Ovary (tissue), 9 donors: ENCODE data around the gene OSM. TPM values are rescaled to one million over a fixed set of nuclear protein-coding genes. Genes with fewer than 3 reads are reported as not detected.

Experiments
- DNase-seq, 5 donors: peaks; one replicate each; pipeline ENCODE4 v3.0.0-alpha.2; 2019 to 2020
- H3K27ac ChIP-seq, 2 donors: fragments of 200-600 bp; one replicate each; pipeline versions ENCODE4 v1.5.1 to v1.8.0; 2019 to 2022
- H3K27me3 ChIP-seq: fragments of 200-600 bp; one replicate; pipeline ENCODE4 v1.8.0; 2022
- H3K36me3 ChIP-seq: fragments of 200-600 bp; sonication (generic); one replicate; pipeline ENCODE4 v1.5.1; 2019
- H3K4me1 ChIP-seq: one replicate; pipeline ENCODE4 v1.8.1; 2013; ENCODE audit warnings: mild to moderate bottlenecking, moderate library complexity; ENCODE audit not compliant: insufficient read depth
- H3K4me3 ChIP-seq: fragments of 200-600 bp; sonication (generic); one replicate; pipeline ENCODE4 v1.5.1; 2017
- H3K9me3 ChIP-seq, 2 donors: fragments of 200-600 bp in 1 of 2; sonication (generic) in 1 of 2; one replicate each; pipeline versions ENCODE4 v1.5.1 to v1.8.1; 2013 to 2019; ENCODE audit warnings: mild to moderate bottlenecking in 1 of 2, moderate library complexity in 1 of 2
- EP300 ChIP-seq: sonication (generic); formaldehyde crosslinking; IDR thresholded peaks from one replicate; pipeline ENCODE4 v1.6.1; 2017; ENCODE audit warnings: antibody characterized with exemption
- POLR2A ChIP-seq: fragments of 450-650 bp; IDR thresholded peaks from one replicate; pipeline ENCODE4 v1.6.1; 2017; ENCODE audit warnings: antibody characterized with exemption, mild to moderate bottlenecking, moderate library complexity
- WGBS, 3 donors: extraction: QIAGEN DNeasy Blood & Tissue Kit in 1 of 3; methylation state at CpG; one replicate each; pipeline versions ENCODE4 v1.1.5 to v1.1.7; 2013 to 2017; 5-methylcytosine and 5-hydroxymethylcytosine counted together
- intact Hi-C, 4 donors: fragments of 100-400 bp; cut with DNase I; formaldehyde crosslinking; loops; one replicate each; pipeline versions ENCODE4 v1.11.0 to v1.15.1; 2022 to 2023
- polyA plus RNA-seq, 2 donors: library from polyadenylated mRNA; stranded (reverse); fragments of 200-250 nt in 1 of 2; fragments of 350-450 nt in 1 of 2; fragmentation: Illumina TruSeq in 1 of 2; extraction: RNeasy Lipid Tissue Mini Kit (QIAGEN cat#74804) in 1 of 2; gene quantifications; one replicate each; pipeline ENCODE4 v1.2.3, GENCODE V29; 2013 to 2014
- total RNA-seq, 7 donors: library from RNA; depleted of rRNA in 2 of 7; stranded (reverse); fragments of >200 nt in 2 of 7; fragmentation: NEBNext Ultra II Directional in 3 of 7; extraction: Animal tissue kit (Norgen Biotek cat#: 25700) in 3 of 7; gene quantifications; one replicate each; pipeline versions ENCODE4 v1.1.0 to v1.2.4, GENCODE V29; 2016 to 2023
- TF ChIP-seq, protein P1 (sequence below), 3 donors: fragments of 450-650 bp in 2 of 3; fragments of 200-600 bp in 1 of 3; IDR thresholded peaks; one replicate each; pipeline versions ENCODE4 v1.5.1 to v1.8.0; 2016 to 2022; ENCODE audit warnings: antibody characterized with exemption in 3 of 3, mild to moderate bottlenecking in 1 of 3
- donor health status: DM: no; HTN: no; CAD: no; lungs with moderate emphysema.
- donor health status: DM: no; HTN: no; CAD: no.
- donor health status: Bipolar disorder and iron deficiency.
- donor health status: DM: yes; HTN: yes; CAD: no.
- donor health status: DM: no; HTN: no; CAD: no.
- donor health status: DM: yes; HTN: yes; CAD: no.

OSM gene
- total and polyA plus RNA-seq, 9 donors = 0.46 to 4.5 (median 1.2) TPM; not detected in 2

DNA sequence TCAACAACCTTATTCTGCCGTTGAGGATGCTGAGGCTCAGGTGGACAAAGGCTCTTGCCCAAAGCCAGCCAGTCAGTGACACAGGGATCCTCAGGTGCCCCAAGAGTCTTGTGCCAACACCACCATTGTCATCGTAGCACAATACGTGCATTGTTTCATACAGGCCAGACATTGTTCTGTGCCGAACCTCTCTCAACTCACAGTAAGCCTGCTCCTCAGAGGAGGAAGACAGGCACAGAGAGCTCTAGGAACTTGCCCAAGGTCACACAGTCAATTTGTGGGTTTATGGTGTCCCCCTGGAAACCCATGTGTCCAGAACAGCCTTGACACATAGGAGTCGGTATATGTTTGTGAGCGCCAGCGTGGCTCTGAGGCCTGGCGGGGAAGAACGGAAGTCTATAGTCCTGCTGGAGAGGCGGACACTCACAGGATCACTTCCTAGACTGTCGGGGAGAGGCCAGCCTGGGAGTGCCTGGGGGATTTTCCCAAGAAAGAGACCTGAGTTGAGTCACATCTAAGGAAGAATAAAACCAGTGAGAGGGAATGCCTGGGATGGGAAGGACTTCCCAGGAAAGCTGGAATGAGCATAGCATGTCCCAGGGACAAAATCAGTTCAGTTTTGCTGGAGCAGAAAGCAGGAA is 40.3 kb downstream of the OSM start:
- WGBS, 3 donors = 88 to 94% (median 91%) methylated on average over 11 of the region's 11 CpGs
- Histone ChIP-seq H3K4me1 (no peaks in the 10 kb centered on the region), H3K36me3 (no peaks in the 10 kb centered on the region), H3K27me3 (no peaks in the 10 kb centered on the region), H3K4me3 (no peak overlapping the region), H3K9me3 (no peaks in the 10 kb centered on the region), H3K27ac (no peak overlapping the region)
- DNase-seq = no peak
- intact Hi-C loops = no loop called here
- no peak for TF ChIP-seq POLR2A
- TF ChIP-seq, protein P1, sequence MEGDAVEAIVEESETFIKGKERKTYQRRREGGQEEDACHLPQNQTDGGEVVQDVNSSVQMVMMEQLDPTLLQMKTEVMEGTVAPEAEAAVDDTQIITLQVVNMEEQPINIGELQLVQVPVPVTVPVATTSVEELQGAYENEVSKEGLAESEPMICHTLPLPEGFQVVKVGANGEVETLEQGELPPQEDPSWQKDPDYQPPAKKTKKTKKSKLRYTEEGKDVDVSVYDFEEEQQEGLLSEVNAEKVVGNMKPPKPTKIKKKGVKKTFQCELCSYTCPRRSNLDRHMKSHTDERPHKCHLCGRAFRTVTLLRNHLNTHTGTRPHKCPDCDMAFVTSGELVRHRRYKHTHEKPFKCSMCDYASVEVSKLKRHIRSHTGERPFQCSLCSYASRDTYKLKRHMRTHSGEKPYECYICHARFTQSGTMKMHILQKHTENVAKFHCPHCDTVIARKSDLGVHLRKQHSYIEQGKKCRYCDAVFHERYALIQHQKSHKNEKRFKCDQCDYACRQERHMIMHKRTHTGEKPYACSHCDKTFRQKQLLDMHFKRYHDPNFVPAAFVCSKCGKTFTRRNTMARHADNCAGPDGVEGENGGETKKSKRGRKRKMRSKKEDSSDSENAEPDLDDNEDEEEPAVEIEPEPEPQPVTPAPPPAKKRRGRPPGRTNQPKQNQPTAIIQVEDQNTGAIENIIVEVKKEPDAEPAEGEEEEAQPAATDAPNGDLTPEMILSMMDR (IDR thresholded peaks at IDR 0.05) = no peak
- no peak for TF ChIP-seq EP300

DNA sequence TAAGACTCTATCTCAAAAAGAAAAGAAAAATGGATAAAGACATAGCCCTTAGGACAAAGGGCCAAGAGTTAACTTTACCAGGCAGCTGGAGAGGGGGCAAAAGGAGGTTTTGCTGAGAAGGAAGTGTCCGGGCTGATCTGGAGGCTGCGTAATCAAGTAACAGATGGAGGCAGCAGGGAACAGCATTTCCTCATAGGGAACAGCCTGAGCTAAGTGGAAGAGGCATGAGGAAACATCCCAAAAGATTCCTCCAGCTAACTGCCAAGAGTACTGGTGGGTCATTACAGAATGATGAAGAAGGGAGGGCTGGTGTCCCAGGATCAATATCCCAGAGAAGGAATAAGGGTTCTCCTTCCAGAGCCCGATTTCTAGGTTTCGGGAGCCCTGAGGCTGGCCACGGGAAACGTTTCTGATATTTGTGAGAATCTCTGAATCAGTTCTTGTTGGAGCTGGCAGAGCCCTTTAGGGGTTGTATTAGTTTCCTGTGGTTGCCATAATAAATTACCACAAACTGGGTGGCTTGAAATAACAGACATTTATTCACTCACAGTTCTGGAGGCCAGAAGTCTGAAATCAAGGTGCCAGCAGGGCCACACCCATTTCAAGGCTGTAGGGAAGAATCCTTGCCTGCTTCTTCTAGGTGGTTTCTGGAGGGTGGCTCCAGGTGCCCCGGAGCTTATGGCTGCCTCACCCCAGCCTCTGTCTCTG is 41.3 kb downstream of the OSM start:
- TF ChIP-seq POLR2A (no peak), EP300 (no peak)
- TF ChIP-seq, protein P1 (IDR thresholded peaks at IDR 0.05) = no peak
- intact Hi-C loops = no loop called here
- Histone ChIP-seq H3K36me3 (no peaks in the 10 kb centered on the region), H3K27me3 (no peaks in the 10 kb centered on the region), H3K27ac (no peak overlapping the region), H3K4me1 (no peaks in the 10 kb centered on the region), H3K4me3 (no peak overlapping the region), H3K9me3 (no peaks in the 10 kb centered on the region)
- no peak for DNase-seq
- 92 to 95% (median 93%) methylated on average over 7 of the region's 7 CpGs for WGBS, 3 donors

DNA sequence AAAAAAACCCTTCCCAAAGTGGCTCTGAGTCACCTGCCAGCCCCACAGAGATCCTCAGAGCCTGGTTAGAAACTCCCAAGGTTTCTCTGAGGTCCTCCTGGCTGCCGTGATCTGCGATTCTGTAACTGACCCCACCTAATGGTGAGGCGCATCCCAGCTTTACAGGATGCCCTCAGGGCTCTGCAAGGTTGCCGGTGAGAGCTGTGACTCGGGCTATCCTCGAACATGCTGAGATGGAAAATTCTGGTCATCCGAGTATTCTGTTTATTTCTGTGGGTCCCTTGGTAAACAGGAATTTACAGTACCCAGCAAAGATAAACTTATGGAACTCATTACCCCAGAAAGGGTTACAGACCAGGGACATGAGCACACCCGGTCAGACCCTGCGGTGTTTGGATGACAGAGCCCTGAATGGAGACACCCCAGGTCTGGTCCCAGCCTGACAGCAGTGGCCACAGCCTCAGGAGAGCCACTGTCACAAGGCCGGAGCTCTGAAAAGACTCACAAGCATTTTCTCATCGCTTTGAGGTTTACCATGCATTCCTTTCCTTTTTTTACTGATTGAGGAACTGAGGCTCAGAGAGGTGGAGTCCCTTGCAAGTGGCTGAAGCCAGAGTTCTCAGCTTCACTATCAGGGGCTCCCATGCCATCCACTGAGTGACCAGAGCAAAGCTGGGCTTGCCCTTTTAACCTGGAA is 42.3 kb downstream of the OSM start:
- Histone ChIP-seq H3K4me1 (no peaks in the 10 kb centered on the region), H3K9me3 (no peaks in the 10 kb centered on the region), H3K36me3 (no peaks in the 10 kb centered on the region), H3K4me3 (no peak overlapping the region), H3K27me3 (no peaks in the 10 kb centered on the region), H3K27ac (no peak overlapping the region)
- 58 to 81% (median 63%) methylated on average over 11 of the region's 11 CpGs for WGBS, 3 donors
- intact Hi-C loops = no loop called here
- TF ChIP-seq POLR2A (no peak), EP300 (no peak)
- TF ChIP-seq, protein P1 (IDR thresholded peaks at IDR 0.05) = no peak
- DNase-seq = no peak

DNA sequence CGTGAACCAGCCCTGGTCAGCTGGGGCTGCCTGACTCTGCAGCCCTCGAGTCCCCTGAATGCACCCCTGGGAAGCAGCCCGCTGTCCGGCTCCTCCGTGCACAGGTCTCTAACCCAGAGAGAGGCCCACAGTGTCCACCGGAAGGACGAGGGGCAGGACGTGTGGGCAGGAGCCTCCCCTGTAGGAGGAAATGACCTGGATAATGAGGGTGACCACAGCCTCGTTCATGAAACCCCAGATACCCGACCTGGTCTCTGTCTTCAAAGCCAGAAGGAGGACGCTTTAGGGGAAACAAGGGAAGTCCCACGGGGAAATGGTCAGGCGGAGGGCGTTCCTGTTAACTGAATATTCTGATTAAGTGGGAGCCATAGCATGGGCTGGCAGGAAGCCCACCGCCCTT is 43.3 kb downstream of the OSM start:
- Histone ChIP-seq H3K4me3 (no peak overlapping the region), H3K27ac (no peak overlapping the region), H3K36me3 (no peaks in the 10 kb centered on the region), H3K9me3 (no peaks in the 10 kb centered on the region), H3K4me1 (no peaks in the 10 kb centered on the region), H3K27me3 (no peaks in the 10 kb centered on the region)
- intact Hi-C loops = no loop called here
- no peak for DNase-seq
- TF ChIP-seq EP300 (no peak), POLR2A (no peak)
- TF ChIP-seq, protein P1 (IDR thresholded peaks at IDR 0.05) = no peak
- 13 to 29% (median 22%) methylated on average over 15 of the region's 15 CpGs for WGBS, 3 donors
